HepG2 (cell line): Measurements from ENCODE around the gene PLA1A. TPM values are rescaled to one million over a fixed set of nuclear protein-coding genes. Genes with fewer than 3 reads are reported as not detected.

Source experiments
- CHD2 ChIP-seq: IDR thresholded peaks from 2 replicates; pipeline ENCODE4 v1.6.1; 2011; ENCODE audit warnings: low read depth, low read length, improper control_type of control experiment
- DMAP1 ChIP-seq: IDR thresholded peaks from 2 replicates; pipeline ENCODE4 v1.6.1; 2016
- FOXA1 ChIP-seq, 2 experiments: fragments of 450-650 bp in 1 of 2; sonication (generic) in 1 of 2; formaldehyde crosslinking in 1 of 2; IDR thresholded peaks; 2 replicates each; pipeline versions ENCODE4 v1.4.0 to v1.6.1; 2016 to 2020; ENCODE audit warnings: missing genetic modification reagents in 1 of 2
- SKI ChIP-seq: fragments of 450-650 bp; IDR thresholded peaks from one replicate; pipeline ENCODE4 v1.6.1; 2018; ENCODE audit warnings: mild to moderate bottlenecking; ENCODE audit not compliant: partially characterized antibody
- TEAD3 ChIP-seq: optimal IDR thresholded peaks from 2 replicates; pipeline ENCODE3; 2016; ENCODE audit warnings: borderline replicate concordance
- THAP7 ChIP-seq: sonication (generic); formaldehyde crosslinking; IDR thresholded peaks from 2 replicates; pipeline ENCODE4 v1.8.1; 2023; ENCODE audit warnings: mild to moderate bottlenecking, missing genetic modification reagents
- ZEB1 ChIP-seq: IDR thresholded peaks from 2 replicates; pipeline ENCODE4 v1.6.1; 2012; ENCODE audit warnings: mild to moderate bottlenecking, low read depth, inconsistent platforms; ENCODE audit not compliant: insufficient replicate concordance
- ZFX ChIP-seq: sonication (generic); formaldehyde crosslinking; IDR thresholded peaks from 2 replicates; pipeline ENCODE4 v1.4.0; 2020; ENCODE audit warnings: mild to moderate bottlenecking, low read depth, missing genetic modification reagents, moderate library complexity
- ZFY ChIP-seq: sonication (generic); formaldehyde crosslinking; IDR thresholded peaks from 2 replicates; pipeline ENCODE4 v1.4.0; 2020; ENCODE audit warnings: missing genetic modification reagents
- ZNF17 ChIP-seq: sonication (generic); formaldehyde crosslinking; IDR thresholded peaks from 2 replicates; pipeline ENCODE4 v1.5.0; 2020; ENCODE audit warnings: mild to moderate bottlenecking, missing genetic modification reagents
- ZNF317 ChIP-seq: sonication (generic); formaldehyde crosslinking; IDR thresholded peaks from 2 replicates; pipeline ENCODE4 v1.5.0; 2020; ENCODE audit warnings: mild to moderate bottlenecking, missing genetic modification reagents
- ZNF564 ChIP-seq: sonication (generic); formaldehyde crosslinking; IDR thresholded peaks from 2 replicates; pipeline ENCODE4 v1.8.1; 2023; ENCODE audit warnings: mild to moderate bottlenecking, missing genetic modification reagents
- ZNF710 ChIP-seq: sonication (generic); formaldehyde crosslinking; IDR thresholded peaks from 2 replicates; pipeline ENCODE4 v1.5.0; 2020; ENCODE audit warnings: mild to moderate bottlenecking, missing genetic modification reagents, borderline replicate concordance
- polyA plus RNA-seq, 8 experiments: library from polyadenylated mRNA; depleted of rRNA in 3 of 8; stranded (reverse) in 7 of 8; unstranded in 1 of 8; fragments of >200 nt; fragmentation: Illumina TruSeq in 4 of 8; extraction: Trizol in 4 of 8; gene quantifications; 2 replicates each; pipeline versions ENCODE4 v1.2.1 to v1.2.3, GENCODE V29; 2011 to 2016; ENCODE audit warnings: low read depth in 4 of 8, missing spikeins in 1 of 8, mixed read lengths in 1 of 8; ENCODE audit not compliant: insufficient read depth in 1 of 8
- total RNA-seq, 5 experiments: library from RNA; depleted of rRNA; stranded (reverse); fragments of >200 nt; fragmentation: Illumina TruSeq; extraction: Trizol; gene quantifications; 2 replicates each; pipeline ENCODE4 v1.2.3, GENCODE V29; 2016; ENCODE audit warnings: low read depth in 1 of 5
- TF ChIP-seq, protein P1 (sequence below): sonication (generic); formaldehyde crosslinking; IDR thresholded peaks from 2 replicates; pipeline ENCODE4 v1.4.0; 2020; ENCODE audit warnings: missing genetic modification reagents, borderline replicate concordance
- TF ChIP-seq, protein P2 (sequence below): sonication (generic); formaldehyde crosslinking; IDR thresholded peaks from 2 replicates; pipeline ENCODE4 v1.5.1; 2020; ENCODE audit warnings: mild to moderate bottlenecking, missing genetic modification reagents, moderate library complexity

Gene PLA1A
- total and polyA plus RNA-seq, 2 of the 13 experiments (the other 11 are each of a cell fraction or from before 2014, with no cell fraction given) = 0.11 to 0.18 TPM

GRCh38 chr3:119579366-119580066, 18.2 kb upstream of the PLA1A start, which contains the start of gene ADPRH (continued):
- TF ChIP-seq, protein P1, sequence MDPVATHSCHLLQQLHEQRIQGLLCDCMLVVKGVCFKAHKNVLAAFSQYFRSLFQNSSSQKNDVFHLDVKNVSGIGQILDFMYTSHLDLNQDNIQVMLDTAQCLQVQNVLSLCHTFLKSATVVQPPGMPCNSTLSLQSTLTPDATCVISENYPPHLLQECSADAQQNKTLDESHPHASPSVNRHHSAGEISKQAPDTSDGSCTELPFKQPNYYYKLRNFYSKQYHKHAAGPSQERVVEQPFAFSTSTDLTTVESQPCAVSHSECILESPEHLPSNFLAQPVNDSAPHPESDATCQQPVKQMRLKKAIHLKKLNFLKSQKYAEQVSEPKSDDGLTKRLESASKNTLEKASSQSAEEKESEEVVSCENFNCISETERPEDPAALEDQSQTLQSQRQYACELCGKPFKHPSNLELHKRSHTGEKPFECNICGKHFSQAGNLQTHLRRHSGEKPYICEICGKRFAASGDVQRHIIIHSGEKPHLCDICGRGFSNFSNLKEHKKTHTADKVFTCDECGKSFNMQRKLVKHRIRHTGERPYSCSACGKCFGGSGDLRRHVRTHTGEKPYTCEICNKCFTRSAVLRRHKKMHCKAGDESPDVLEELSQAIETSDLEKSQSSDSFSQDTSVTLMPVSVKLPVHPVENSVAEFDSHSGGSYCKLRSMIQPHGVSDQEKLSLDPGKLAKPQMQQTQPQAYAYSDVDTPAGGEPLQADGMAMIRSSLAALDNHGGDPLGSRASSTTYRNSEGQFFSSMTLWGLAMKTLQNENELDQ (CRISPR knock-in tag) = no peak
- TF ChIP-seq, protein P2, sequence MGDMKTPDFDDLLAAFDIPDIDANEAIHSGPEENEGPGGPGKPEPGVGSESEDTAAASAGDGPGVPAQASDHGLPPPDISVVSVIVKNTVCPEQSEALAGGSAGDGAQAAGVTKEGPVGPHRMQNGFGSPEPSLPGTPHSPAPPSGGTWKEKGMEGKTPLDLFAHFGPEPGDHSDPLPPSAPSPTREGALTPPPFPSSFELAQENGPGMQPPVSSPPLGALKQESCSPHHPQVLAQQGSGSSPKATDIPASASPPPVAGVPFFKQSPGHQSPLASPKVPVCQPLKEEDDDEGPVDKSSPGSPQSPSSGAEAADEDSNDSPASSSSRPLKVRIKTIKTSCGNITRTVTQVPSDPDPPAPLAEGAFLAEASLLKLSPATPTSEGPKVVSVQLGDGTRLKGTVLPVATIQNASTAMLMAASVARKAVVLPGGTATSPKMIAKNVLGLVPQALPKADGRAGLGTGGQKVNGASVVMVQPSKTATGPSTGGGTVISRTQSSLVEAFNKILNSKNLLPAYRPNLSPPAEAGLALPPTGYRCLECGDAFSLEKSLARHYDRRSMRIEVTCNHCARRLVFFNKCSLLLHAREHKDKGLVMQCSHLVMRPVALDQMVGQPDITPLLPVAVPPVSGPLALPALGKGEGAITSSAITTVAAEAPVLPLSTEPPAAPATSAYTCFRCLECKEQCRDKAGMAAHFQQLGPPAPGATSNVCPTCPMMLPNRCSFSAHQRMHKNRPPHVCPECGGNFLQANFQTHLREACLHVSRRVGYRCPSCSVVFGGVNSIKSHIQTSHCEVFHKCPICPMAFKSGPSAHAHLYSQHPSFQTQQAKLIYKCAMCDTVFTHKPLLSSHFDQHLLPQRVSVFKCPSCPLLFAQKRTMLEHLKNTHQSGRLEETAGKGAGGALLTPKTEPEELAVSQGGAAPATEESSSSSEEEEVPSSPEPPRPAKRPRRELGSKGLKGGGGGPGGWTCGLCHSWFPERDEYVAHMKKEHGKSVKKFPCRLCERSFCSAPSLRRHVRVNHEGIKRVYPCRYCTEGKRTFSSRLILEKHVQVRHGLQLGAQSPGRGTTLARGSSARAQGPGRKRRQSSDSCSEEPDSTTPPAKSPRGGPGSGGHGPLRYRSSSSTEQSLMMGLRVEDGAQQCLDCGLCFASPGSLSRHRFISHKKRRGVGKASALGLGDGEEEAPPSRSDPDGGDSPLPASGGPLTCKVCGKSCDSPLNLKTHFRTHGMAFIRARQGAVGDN (CRISPR knock-in tag) = peak; percentile 74
- no peak for TF ChIP-seq SKI
- TF ChIP-seq ZEB1 = no peak
- TF ChIP-seq ZNF564 = no peak
- TF ChIP-seq ZFX (CRISPR knock-in tag) = peak; percentile 21; the same call in 1 of the 2 replicates
- TF ChIP-seq DMAP1 (CRISPR knock-in tag) = peak; percentile 31; the same call in 1 of the 2 replicates
- no peak for TF ChIP-seq THAP7 (CRISPR knock-in tag)
- no peak for TF ChIP-seq ZNF710 (CRISPR knock-in tag)
- TF ChIP-seq CHD2 = peak; percentile 86
- TF ChIP-seq TEAD3 (CRISPR knock-in tag) = no peak
- no peak for TF ChIP-seq ZNF17 (CRISPR knock-in tag)
- peak; percentile 26; the same call in 1 of the 2 replicates for TF ChIP-seq ZFY (CRISPR knock-in tag)
- no peak for TF ChIP-seq FOXA1 (IDR thresholded peaks at IDR 0.05)
- TF ChIP-seq FOXA1 (CRISPR knock-in tag; IDR thresholded peaks at IDR 0.05) = no peak
- TF ChIP-seq ZNF317 (CRISPR knock-in tag) = no peak
